Loucy (cell line): ENCODE data around the gene RAMACL.

ENCODE experiments used
- EZH2phosphoT487 ChIP-seq: fragments of 200-600 bp; IDR thresholded peaks from 2 replicates; pipeline ENCODE4 v1.6.1; 2018; ENCODE audit warnings: antibody characterized with exemption, mild to moderate bottlenecking, moderate library complexity, borderline replicate concordance
- TF ChIP-seq, protein P1 (sequence below): fragments of 200-600 bp; sonication (generic); conservative IDR thresholded peaks from 2 replicates; pipeline ENCODE4 v1.5.1; 2014; ENCODE audit warnings: mild to moderate bottlenecking, antibody characterized with exemption, low read length

GRCh38 chr6:166541366-166541765, 45.1 kb downstream of the RAMACL start:
- TF ChIP-seq, protein P1, sequence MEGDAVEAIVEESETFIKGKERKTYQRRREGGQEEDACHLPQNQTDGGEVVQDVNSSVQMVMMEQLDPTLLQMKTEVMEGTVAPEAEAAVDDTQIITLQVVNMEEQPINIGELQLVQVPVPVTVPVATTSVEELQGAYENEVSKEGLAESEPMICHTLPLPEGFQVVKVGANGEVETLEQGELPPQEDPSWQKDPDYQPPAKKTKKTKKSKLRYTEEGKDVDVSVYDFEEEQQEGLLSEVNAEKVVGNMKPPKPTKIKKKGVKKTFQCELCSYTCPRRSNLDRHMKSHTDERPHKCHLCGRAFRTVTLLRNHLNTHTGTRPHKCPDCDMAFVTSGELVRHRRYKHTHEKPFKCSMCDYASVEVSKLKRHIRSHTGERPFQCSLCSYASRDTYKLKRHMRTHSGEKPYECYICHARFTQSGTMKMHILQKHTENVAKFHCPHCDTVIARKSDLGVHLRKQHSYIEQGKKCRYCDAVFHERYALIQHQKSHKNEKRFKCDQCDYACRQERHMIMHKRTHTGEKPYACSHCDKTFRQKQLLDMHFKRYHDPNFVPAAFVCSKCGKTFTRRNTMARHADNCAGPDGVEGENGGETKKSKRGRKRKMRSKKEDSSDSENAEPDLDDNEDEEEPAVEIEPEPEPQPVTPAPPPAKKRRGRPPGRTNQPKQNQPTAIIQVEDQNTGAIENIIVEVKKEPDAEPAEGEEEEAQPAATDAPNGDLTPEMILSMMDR: no peak
- TF ChIP-seq EZH2phosphoT487: no peak
